Head of caudate nucleus (tissue), 42 donors: ENCODE measurements around the gene IGSF6.

ENCODE experiments used
- DNase-seq, 42 donors: peaks; one replicate each; pipeline versions ENCODE4 v3.0.0 to v3.0.0-alpha.2; 2020 to 2021; ENCODE audit warnings: mixed read lengths in 7 of 42
- intact Hi-C: fragments of 100-400 bp; cut with DNase I; formaldehyde crosslinking; loops from one replicate; pipeline ENCODE4 v1.15.0; 2022

Gene IGSF6

DNA sequence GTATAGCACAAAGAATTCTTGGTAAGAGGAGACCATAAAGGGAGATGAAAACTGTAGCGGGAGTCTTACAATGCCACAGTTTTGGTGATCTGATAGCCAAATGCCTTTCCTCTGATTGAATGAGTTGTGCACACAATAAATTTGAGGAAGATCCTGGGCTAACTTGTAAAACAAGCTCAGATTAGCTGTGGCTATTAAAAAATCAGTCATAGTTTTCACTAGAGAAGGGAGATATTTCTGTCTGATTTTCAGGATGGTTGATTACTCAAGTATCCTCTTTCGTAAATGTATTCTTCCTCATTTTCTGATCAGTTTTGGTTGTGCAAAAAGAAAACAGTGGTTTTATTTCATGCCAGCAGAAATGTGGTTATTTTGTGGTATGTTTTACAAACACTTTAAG, 62.1 kb downstream of the IGSF6 start:
- DNase-seq: no peak
- intact Hi-C loops: loop anchor here (10.0 kb wide), 1 partner anchor 75 kb away; no protein-coding TSS in a partner anchor

- DNase-seq: peak in 1 of 42 donors; percentile 4
- intact Hi-C loops: no loop called here
These were observed 62.9 kb downstream of the IGSF6 start for GRCh38 chr16:21589551-21589950.
